Measurements from ENCODE around the gene GNA14.
"Not testable (repeated sequence)": the region's sequence is repeated elsewhere in the genome, so short reads cannot be mapped to it uniquely, and the experiment has no call there.

GNA14 gene

GRCh38 chr9:77440057-77440456 is 208.1 kb downstream of the GNA14 start:
- DNase-seq = no peak

DNA sequence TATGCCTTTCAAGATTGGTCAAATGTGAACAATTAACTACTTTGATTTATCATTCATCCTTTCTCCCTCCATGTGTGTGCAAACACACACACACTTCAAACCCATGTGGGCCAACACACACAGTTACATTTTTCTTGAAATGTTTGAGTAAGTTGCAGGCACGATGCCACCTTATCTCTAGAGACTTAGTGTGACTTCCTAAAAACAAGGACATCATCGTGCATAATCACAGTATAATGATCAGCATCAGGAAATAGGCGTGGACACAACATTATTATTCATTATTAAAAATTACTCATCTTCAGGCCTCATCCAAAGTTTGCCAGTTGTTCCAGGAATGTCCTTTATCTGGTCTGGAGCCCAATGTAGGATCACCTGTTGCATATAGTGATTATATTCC is 209.5 kb downstream of the GNA14 start:
- DNase-seq = no peak

GRCh38 chr9:77435688-77436087 is 212.4 kb downstream of the GNA14 start:
- no peak for DNase-seq

DNA sequence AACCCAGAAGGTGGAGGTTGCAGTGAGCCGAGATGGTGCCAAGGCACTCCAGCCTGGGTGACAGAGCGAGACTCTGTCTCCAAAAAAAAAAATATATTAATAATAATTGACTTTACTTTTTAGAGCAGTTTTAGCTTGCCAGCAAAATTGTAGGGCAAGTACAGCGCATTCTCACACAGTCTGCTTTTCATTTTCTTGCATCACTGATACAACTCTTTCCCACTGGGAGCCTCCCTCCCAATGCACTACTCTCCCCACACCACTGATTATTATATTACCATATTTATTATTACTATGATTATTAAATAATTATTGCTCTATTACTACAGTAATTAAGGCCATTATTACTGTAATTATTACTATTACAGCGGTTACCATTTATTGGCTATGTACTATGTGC is 212.8 kb downstream of the GNA14 start:
- no peak for DNase-seq

DNA sequence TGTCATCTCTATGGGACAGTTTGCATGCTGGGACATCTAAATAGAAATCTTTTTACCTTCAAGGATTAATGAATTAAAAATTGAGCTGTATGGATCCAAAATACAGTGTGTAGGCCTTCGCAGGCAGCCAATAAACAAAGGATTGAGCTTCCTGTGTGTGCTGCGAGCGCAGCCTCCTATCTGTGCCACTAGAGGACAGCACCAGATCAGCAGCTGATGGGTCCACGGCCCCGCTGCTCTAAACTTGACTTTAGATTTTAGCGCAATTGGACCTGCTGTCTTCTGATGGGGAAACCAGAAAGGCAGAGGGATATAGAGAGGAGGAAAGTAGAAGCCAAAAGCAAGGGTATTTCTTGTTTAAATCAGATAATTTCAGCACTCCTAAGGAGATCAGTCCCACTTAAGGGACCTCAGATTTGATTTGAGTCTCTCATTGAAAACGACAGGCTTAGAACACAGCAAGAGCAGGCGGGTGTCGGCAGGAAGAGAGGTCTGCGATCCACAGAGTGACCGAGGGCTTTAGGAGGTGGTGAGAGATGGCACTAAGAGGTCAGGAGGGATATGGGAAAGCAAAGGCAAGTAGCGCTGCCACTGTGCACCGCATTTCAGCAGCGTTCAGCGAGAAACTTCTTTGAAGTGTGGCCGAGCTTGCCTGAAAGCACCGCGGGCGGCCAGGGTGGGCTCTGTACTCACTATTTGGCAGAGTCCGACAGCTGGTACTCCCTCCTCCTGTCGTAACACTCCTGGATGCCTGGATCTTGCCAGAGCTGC is 214.3 kb downstream of the GNA14 start:
- DNase-seq = peak; percentile 48

GRCh38 chr9:77432053-77432452 is 216.1 kb downstream of the GNA14 start:
- no peak for DNase-seq

- DNase-seq = no peak
Observed at GRCh38 chr9:77429928-77430327, 218.2 kb downstream of the GNA14 start.

- no peak for DNase-seq
Observed at GRCh38 chr9:77427256-77427927, 220.7 kb downstream of the GNA14 start.

- no peak for DNase-seq
Observed at GRCh38 chr9:77426712-77427111, 221.4 kb downstream of the GNA14 start.

DNA sequence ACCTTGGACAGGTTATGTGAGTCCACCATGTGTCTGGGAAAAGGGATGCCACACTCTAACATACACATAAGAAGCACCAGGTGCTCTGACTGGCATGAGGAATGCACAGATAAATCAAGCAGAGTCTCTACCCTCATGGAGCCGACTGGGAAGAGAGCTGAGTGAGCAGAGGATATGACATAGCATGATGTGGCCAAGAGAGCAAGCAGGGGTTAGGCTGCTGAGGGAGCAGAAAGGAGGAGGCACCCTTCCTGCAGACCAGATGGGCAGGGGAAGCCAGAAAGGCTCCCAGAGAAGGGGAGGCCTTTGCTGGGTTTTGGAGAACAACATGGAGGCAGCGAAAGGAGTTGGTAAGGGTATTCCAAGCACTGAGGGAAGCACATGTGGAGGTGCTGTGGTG is 223.1 kb downstream of the GNA14 start:
- no peak for DNase-seq

DNA sequence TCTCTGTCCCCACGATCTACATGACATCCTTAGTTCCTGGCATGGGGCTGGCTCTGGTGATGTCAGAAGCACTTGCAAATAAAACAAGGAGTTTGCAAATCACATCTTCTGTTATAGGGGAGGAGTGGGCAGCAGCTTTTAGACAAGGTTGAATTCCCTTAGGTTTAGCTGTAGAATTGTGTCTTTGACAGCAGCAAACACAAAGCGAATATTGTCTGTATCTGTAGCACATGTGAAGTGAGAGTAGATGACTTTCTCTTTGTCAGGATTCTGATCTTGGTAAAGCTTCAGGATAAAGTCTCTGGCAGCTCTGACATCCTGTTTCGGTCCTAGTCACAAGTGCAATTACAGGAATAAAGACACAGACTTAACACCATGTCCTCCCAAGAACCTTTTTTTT is 224.3 kb downstream of the GNA14 start:
- DNase-seq = no peak

DNA sequence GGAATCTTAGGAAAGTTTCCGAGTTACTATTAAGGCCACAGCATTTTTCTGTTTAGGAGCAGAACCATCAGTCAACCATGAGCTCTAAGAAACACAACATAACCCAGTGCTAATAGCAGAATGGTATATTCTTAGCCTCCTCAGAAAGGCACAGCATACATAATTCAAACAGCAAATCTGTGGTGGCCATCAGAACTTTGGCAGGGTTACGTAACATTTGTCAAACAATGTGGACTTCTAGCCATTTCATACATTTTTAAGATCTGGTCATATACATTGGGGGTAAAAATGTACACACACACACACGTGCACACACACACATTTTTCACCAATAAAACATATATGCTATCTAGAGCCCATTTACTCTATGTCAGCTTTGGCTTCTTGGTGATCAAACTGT is 225.2 kb downstream of the GNA14 start:
- DNase-seq = no peak

GRCh38 chr9:77421506-77422265 is 226.4 kb downstream of the GNA14 start:
- DNase-seq = no peak

DNA sequence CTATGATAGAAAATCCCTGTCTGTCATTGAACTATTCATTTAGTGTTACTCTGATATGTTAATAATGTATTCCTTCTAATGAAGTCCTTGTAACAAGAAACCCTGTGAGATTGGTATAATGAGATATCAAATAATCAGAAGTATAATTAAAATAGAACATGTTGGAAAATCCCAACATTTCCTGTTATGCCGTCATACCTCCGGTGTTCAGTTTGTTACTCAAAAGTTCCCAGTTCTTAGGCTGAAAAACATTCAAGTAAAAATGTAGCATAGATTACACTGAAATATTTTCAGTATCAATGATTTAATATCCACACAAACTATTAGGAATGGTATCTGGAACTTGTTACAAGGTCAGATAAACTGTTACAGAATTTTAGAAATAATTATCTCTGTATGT is 227.5 kb downstream of the GNA14 start:
- DNase-seq = no peak

DNA sequence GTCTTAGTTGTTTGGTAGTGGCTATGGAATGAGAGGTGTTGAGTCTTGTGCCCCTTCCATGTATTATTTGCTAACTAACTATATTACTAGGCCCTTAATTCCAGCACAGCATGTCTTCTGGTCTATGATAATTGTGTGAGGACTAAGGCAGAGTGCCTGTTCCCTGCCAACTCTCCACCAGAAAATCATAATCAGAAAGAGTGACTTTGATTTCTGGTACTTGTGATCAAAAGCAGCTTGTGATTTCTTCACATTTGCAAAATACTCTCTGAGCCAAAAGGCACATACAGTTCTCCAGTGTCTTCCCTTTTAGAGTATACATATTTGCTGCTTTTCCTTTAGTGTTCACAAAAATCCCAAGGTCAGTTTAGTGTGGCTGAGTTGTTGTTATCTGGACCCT is 229.9 kb downstream of the GNA14 start:
- no peak for DNase-seq

DNA sequence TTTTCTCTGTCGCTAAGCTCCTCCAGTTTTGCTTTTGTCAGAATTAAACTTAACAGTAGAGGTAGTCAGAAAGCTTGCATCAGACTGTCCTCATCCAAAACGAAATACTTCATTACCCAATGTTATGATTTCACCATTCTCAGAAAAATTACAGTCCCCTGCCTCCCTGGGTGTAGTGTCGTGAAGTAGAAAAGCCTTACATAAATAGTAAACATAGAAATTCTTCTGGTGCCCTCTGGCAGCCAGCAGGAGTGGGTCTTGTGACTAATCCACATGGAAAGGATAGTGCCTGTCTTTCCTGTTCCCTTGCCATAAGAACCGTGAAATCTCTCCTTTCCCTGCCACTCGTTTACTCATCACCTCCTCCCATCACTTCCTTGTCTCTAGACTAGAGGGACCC is 230.6 kb downstream of the GNA14 start:
- no peak for DNase-seq

DNA sequence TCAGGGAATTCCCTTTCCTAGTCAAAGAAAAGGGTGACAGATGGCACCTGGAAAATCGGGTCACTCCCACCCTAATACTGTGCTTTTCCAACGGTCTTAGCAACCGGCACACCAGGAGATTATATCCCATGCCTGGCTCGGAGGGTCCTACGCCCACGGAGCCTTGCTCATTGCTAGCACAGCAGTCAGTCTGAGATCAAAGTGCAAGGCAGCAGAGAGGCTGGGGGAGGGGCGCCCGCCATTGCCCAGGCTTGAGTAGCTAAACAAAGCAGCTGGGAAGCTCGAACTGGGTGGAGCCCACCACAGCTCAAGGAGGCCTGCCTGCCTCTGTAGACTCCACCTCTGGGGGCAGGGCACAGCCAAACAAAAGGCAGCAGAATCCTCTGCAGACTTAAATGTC is 239.6 kb downstream of the GNA14 start:
- DNase-seq = not testable (repeated sequence)

DNA sequence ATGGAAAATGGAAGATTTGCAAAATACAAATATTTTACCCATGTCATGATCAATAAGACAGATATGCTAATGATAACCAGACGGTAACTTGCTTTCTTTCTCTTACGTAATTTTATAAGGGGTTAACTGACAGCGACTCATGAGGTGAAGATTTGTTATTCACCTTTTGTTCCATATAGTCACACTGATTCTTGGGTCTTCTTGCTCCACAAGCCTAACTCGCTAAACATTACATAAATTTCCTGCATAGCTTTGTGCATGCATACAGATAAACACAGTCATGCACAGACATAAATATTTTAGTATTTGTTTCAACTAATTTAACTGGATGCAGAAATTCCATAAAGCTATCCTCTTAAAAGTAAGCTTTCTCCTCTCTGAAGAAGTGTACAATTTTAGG is 244.9 kb downstream of the GNA14 start:
- no peak for DNase-seq

- DNase-seq = no peak
Observed at GRCh38 chr9:77402286-77402685, 245.8 kb downstream of the GNA14 start.

GRCh38 chr9:77399964-77400363 is 248.2 kb downstream of the GNA14 start:
- no peak for DNase-seq

- not testable (repeated sequence) for DNase-seq
Observed at GRCh38 chr9:77398581-77398980, 249.5 kb downstream of the GNA14 start.

DNA sequence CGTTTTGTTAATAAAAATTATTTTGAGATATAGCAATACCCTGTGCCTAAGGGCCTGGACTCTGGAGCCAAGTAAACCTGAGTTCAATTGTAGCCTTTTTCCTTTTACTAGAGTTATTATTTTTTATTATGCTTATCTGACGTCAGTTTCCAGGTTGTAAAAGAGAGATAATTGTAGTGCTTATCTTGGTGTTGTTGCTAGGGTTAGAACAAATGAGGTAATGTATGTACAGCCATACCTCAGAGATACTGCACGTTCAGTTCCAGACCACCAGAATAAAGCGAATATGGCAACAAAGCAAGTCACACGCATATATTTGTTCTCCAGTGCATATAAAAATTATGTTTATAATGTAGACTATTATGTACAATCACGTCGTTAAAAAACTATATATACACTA is 255.8 kb downstream of the GNA14 start:
- DNase-seq = no peak

DNA sequence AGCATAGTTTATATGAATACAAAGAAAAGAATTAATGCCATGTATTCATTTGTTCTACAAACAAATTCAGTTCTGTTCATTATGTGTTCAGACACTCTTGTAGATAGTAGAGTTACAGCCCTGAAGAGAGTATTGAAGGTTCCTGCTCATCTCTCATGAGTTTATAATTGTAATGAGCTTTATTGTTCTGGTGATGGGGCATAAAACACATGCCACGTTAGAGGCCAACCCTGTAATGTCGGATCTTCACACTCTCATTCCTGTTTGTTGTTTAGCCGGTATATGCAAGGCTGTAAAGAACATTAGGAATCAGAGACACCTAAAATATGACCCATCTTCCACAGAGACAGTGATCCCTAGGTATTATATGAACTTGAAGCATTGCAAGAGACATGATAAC is 256.3 kb downstream of the GNA14 start:
- no peak for DNase-seq

GRCh38 chr9:77386187-77386586 is 261.9 kb downstream of the GNA14 start:
- no peak for DNase-seq
